ENCODE measurements around the gene CCDC92. TPM values are rescaled to one million over a fixed set of nuclear protein-coding genes. Genes with fewer than 3 reads are reported as not detected.

Gene CCDC92
- total and polyA plus RNA-seq, 2 of the 8 experiments (the other 6 are each of a cell fraction or from before 2014, with no cell fraction given), result 0.43 to 0.51 TPM

DNA sequence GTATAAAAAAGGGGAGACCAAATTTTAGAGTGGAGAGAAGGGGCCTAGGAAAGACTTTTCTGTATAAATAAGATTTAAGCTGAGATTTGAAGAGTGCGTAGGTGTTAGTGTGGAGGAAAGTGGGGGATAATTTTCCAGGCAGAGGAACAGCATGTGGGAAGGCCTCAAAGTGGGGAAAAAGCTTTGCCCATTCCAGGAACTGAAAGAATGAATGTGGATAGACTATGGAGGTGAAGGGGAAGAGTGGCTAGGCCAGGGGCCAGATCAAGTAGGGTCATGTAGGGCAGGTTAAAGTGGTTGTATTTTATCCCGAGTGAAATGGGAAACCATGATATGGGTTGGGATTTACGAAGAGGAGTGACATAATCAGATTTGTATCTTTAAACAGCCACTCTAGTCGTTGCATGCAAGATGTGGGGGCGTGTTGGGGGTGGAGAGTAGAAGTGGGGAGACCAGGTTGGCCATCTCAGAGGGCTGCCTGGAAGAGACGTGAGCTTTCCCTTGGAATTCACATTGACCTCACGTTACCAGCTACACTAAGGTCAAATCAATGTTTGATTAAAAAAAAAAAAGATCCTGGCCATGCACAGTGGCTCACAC is 3.7 kb upstream of the CCDC92 start:
- Histone ChIP-seq H3K9me3 (ENCODE audit: insufficient read depth in 2 of 2, low read depth in 1 of 2, low read length in 1 of 2) (no peaks in the 10 kb centered on the region), H3K4me3 (ENCODE audit: extremely low read depth in 1 of 4, insufficient read depth in 2 of 4, low read depth in 3 of 4, low read length in 4 of 4) (no peak overlapping the region), H3K56ac (replicated peaks; ENCODE audit: insufficient read length, low read depth, low read length) (no peak overlapping the region), H3K23me2 (ENCODE audit: low read depth, low read length) (peaks cover 5% of the 10 kb centered on the region; the same call in 1 of the 2 replicates), H4K91ac (replicated peaks; ENCODE audit: insufficient read length, low read length) (no peak overlapping the region), H3K79me2 (ENCODE audit: control insufficient read depth in 1 of 2, insufficient read depth in 2 of 2, low read length in 2 of 2) (no peaks in the 10 kb centered on the region), H3K79me1 (ENCODE audit: low read depth, low read length) (no peaks in the 10 kb centered on the region), H3K14ac (ENCODE audit: insufficient read length) (no peak overlapping the region), H3K4ac (replicated peaks; ENCODE audit: insufficient read length, low read depth, low read length) (no peak overlapping the region), H2BK12ac (ENCODE audit: low read depth, low read length) (no peak overlapping the region), H3K4me2 (ENCODE audit: insufficient read depth in 1 of 2, low read depth in 2 of 2, low read length in 2 of 2) (no peak overlapping the region), H3K27ac (ENCODE audit: low read depth, low read length) (no peak overlapping the region), H2BK120ac (replicated peaks; ENCODE audit: low read depth, low read length) (no peak overlapping the region), H3K23ac (ENCODE audit: insufficient read length) (no peak overlapping the region), H3K27me3 (replicated peaks in 1 of 4; ENCODE audit: control insufficient read depth in 3 of 4, extremely low read depth in 1 of 4, insufficient read depth in 3 of 4, low read length in 3 of 4) (peaks cover 4 to 24% (median 19%) of the 10 kb centered on the region in 4 experiments), H3K18ac (ENCODE audit: extremely low read depth, low read length) (no peak overlapping the region), H4K5ac (ENCODE audit: insufficient read length, low read depth, low read length) (no peak overlapping the region), H2BK5ac (ENCODE audit: low read depth, low read length) (no peak overlapping the region), H3K4me1 (replicated peaks in 1 of 4; ENCODE audit: control insufficient read depth in 3 of 4, insufficient read depth in 4 of 4, low read length in 3 of 4) (peaks cover 3 to 8% (median 5%) of the 10 kb centered on the region in 4 experiments; a peak in 6 of 7 replicates), H2BK15ac (ENCODE audit: low read length) (no peak overlapping the region), H3K9ac (replicated peaks in 1 of 4; ENCODE audit: extremely low read depth in 1 of 4, low read depth in 3 of 4, low read length in 3 of 4) (no peak overlapping the region), H2AFZ (ENCODE audit: low read length) (no peak overlapping the region), H2AK5ac (ENCODE audit: low read depth, low read length) (no peak overlapping the region), H2BK20ac (ENCODE audit: low read length) (no peak overlapping the region), H3K36me3 (ENCODE audit: control insufficient read depth in 2 of 4, insufficient read depth in 4 of 4, low read length in 3 of 4) (peaks cover 0 to 5% (median 1%) of the 10 kb centered on the region in 4 experiments; a peak in 3 of 8 replicates), H4K8ac (ENCODE audit: extremely low read depth, insufficient read depth, low read length) (no peak overlapping the region; the same call in 1 of the 2 replicates), H4K20me1 (replicated peaks in 1 of 2; ENCODE audit: control insufficient read depth in 1 of 2, insufficient read depth in 2 of 2, low read length in 2 of 2) (peaks cover 20 to 23% of the 10 kb centered on the region in 2 experiments)
- DNase-seq (ENCODE audit: low read depth in 1 of 2, low spot score in 2 of 2) (no peak), FAIRE-seq (no peak)
- ChIA-PET CTCF (ENCODE audit: partially characterized antibody) (interaction anchor here (0.5 to 1.8 kb wide), 4 partner anchors 8 to 71 kb away, joined by 3 to 8 read pairs (median 4); no protein-coding TSS in a partner anchor), POLR2A (ENCODE audit: partially characterized antibody) (no interaction called here)
- WGBS, 2 experiments (ENCODE audit: extremely low coverage in 1 of 2, insufficient coverage in 1 of 2, insufficient read length in 1 of 2, insufficient replicate concordance in 2 of 2, low coverage in 1 of 2, low lambda C conversion rate in 2 of 2, missing lambda C conversion rate in 1 of 2), result 86 to 100% methylated on average over 1 to 7 of the region's 7 CpGs
- TF ChIP-seq RNF2 (IDR thresholded peaks at IDR 0.05; ENCODE audit: borderline replicate concordance, low read depth, low read length, missing control alignments, poor library complexity, severe bottlenecking) (no peak), SP4 (IDR thresholded peaks at IDR 0.05; ENCODE audit: low read length) (no peak), HDAC6 (IDR thresholded peaks at IDR 0.05; ENCODE audit: low read depth, low read length) (no peak)
